Progenitor cell of endocrine pancreas (in vitro differentiated cells): ENCODE results near the gene TTC32. TPM values are rescaled to one million over a fixed set of nuclear protein-coding genes. Genes with fewer than 3 reads are reported as not detected.

Experiments used
- DNase-seq: peaks from one replicate; pipeline ENCODE4 v3.0.0; 2021; ENCODE audit warnings: low spot score; ENCODE audit not compliant: unreplicated experiment
- H3K27ac Mint-ChIP-seq: 2 replicates; pipeline ENCODE4 v1.8.0; 2021; ENCODE audit warnings: mild to moderate bottlenecking, moderate library complexity, mixed read lengths
- H3K27me3 Mint-ChIP-seq: 2 replicates; pipeline ENCODE4 v1.8.0; 2021; ENCODE audit warnings: mixed read lengths
- H3K36me3 Mint-ChIP-seq: 2 replicates; pipeline ENCODE4 v1.8.0; 2022; ENCODE audit warnings: mixed read lengths; ENCODE audit not compliant: insufficient read depth
- H3K4me1 Mint-ChIP-seq: 2 replicates; pipeline ENCODE4 v1.8.0; 2021; ENCODE audit warnings: low read depth, mixed read lengths
- H3K4me3 Mint-ChIP-seq: 2 replicates; pipeline ENCODE4 v1.8.0; 2021; ENCODE audit warnings: low read depth, mild to moderate bottlenecking, moderate library complexity, mixed read lengths
- H3K9me3 Mint-ChIP-seq: 2 replicates; pipeline ENCODE4 v1.8.0; 2021; ENCODE audit warnings: low read depth, mixed read lengths
- CTCF ChIP-seq: fragments of 200-600 bp; sonication (generic); IDR thresholded peaks from one replicate; pipeline ENCODE4 v1.5.0; 2021; ENCODE audit warnings: antibody characterized with exemption, mild to moderate bottlenecking; ENCODE audit not compliant: unreplicated experiment
- total RNA-seq: library from RNA; stranded (reverse); gene quantifications from 2 replicates; pipeline ENCODE4 v1.2.1, GENCODE V29; 2021

TTC32 gene
- total RNA-seq, 1 donor from 2014 or later = 15.6 TPM

GRCh38 chr2:19873014-19873413 is 28.8 kb downstream of the TTC32 start:
- DNase-seq = no peak
- H3K27ac Mint-ChIP-seq = no peak overlapping the region
- H3K27me3 Mint-ChIP-seq = peaks cover 12% of the 10 kb centered on the region
- H3K9me3 Mint-ChIP-seq = no peaks in the 10 kb centered on the region
- H3K4me3 Mint-ChIP-seq = no peak overlapping the region
- H3K36me3 Mint-ChIP-seq = no peaks in the 10 kb centered on the region
- TF ChIP-seq CTCF = no peak
- H3K4me1 Mint-ChIP-seq = peaks cover 1% of the 10 kb centered on the region

- H3K4me1 Mint-ChIP-seq = peaks cover 1% of the 10 kb centered on the region
- no peak for DNase-seq
These were observed 29.5 kb downstream of the TTC32 start for GRCh38 chr2:19872302-19872701.

GRCh38 chr2:19871836-19872235 is 29.9 kb downstream of the TTC32 start:
- H3K4me3 Mint-ChIP-seq = no peak overlapping the region
- no peaks in the 10 kb centered on the region for H3K36me3 Mint-ChIP-seq
- H3K4me1 Mint-ChIP-seq = peaks cover 1% of the 10 kb centered on the region
- H3K27me3 Mint-ChIP-seq = peaks cover 22% of the 10 kb centered on the region
- no peak for DNase-seq
- H3K27ac Mint-ChIP-seq = no peak overlapping the region
- no peak for TF ChIP-seq CTCF
- no peaks in the 10 kb centered on the region for H3K9me3 Mint-ChIP-seq

More at GRCh38 chr2:19872302-19872701, 29.5 kb downstream of the TTC32 start:
- no peaks in the 10 kb centered on the region for H3K9me3 Mint-ChIP-seq
- no peak overlapping the region for H3K27ac Mint-ChIP-seq
- no peaks in the 10 kb centered on the region for H3K36me3 Mint-ChIP-seq
- peaks cover 19% of the 10 kb centered on the region for H3K27me3 Mint-ChIP-seq
- TF ChIP-seq CTCF = no peak
- H3K4me3 Mint-ChIP-seq = no peak overlapping the region

GRCh38 chr2:19870792-19871191 is 31.0 kb downstream of the TTC32 start:
- Mint-ChIP-seq H3K27me3 (peaks cover 22% of the 10 kb centered on the region), H3K36me3 (no peaks in the 10 kb centered on the region), H3K4me3 (no peak overlapping the region), H3K9me3 (no peaks in the 10 kb centered on the region), H3K4me1 (peaks cover 1% of the 10 kb centered on the region), H3K27ac (no peak overlapping the region)
- no peak for DNase-seq
- TF ChIP-seq CTCF = no peak

- no peak overlapping the region for H3K27ac Mint-ChIP-seq
These were observed 32.8 kb downstream of the TTC32 start for GRCh38 chr2:19868701-19869580.

More at GRCh38 chr2:19868701-19869580, 32.8 kb downstream of the TTC32 start:
- Mint-ChIP-seq H3K4me3 (peak overlapping the region; percentile 81), H3K4me1 (peaks cover 1% of the 10 kb centered on the region), H3K36me3 (no peaks in the 10 kb centered on the region), H3K27me3 (peaks cover 22% of the 10 kb centered on the region), H3K9me3 (no peaks in the 10 kb centered on the region)
- peak; percentile 32 for DNase-seq
- TF ChIP-seq CTCF = no peak
